HG02610 (cell line): ENCODE measurements around the gene KRT16.
"Not testable (repeated sequence)": the region's sequence is repeated elsewhere in the genome, so short reads cannot be mapped to it uniquely, and the experiment has no call there.

Source experiments
- ATAC-seq: cut with Tn5 transposase; IDR thresholded peaks from one replicate; pipeline ENCODE4 v1.9.1; 2021; ENCODE audit warnings: mild to moderate bottlenecking, moderate library complexity; ENCODE audit not compliant: unreplicated experiment

Gene KRT16

DNA sequence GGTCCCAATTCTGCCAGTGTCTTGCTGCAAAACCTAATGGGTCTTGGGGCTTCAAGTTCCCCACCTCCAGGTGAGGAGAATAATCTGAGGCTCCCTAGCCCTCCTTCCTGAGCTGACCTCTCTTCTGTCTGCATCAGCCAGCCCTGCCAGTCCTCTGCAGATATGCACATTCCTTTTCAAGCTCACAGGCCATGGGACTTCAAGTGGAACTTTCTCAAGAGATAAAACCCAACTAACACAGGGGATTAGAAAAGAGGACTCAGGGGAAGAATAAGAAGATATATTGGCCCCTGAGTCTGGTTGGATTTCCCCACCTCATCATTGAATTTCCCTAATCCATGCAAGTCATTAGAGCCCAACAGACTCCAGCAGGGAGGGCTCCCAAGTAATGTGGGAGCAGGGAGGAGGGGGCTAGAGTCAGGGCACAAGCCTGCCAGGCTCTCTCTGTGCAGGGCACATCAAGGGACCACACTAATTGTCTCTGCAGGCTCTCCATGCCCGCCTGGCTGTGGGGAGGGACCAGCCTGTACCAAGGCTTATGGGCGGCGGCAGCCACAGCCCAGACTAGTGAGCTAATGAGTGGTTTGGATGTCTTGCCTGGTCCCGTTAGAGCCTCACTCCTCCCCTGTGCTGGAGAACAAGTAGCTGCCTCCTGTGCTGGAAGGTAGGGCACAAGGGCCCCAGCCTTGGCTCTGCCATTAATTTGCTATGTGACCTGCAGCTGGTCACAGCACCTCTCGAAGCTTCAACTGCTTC, 27.1 kb downstream of the KRT16 start:
- no peak for ATAC-seq

- not testable (repeated sequence) for ATAC-seq
Measured at GRCh38 chr17:41584331-41584927, 28.1 kb downstream of the KRT16 start.

DNA sequence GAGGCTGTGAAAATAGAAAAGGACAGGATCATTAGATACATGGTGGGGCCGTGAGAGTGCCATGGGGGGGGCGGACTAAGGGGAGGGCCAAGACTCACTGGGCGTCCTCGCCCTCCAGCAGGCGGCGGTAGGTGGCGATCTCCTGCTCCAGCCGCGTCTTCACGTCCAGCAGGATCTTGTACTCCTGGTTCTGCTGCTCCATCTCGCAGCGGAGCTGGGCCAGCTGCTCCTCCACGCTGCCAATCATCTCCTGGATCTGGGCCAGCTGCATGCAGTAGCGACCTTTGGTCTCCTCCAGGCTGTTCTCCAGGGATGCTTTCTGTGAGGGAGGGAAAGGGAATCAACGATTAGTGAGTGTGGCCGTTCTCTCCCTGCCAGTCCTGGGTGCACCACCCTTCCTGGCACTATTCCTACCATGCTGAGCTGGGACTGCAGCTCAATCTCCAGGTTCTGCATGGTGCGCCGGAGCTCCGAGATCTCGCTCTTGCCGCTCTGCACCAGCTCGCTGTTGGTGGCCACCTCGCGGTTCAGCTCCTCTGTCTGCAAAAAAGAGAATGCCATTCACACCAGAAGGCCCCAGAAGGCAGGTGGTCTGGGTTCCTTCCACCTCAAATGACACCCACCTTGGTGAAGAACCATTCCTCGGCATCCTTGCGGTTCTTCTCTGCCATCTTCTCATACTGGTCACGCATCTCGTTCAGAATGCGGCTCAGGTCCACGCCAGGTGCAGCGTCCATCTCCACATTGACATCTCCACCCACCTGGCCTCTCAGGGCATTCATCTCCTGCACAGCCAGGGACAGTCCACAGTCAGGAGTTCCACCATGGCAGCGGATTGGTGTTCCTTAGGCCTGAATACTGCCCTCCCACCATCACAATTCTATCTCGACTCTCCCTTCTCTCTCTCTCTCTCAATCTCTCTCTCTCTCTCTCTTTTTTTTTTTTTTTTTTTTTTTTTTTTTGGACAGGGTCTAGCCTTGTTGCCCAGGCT, 29.1 kb downstream of the KRT16 start:
- ATAC-seq: no peak

GRCh38 chr17:41582061-41582968, 30.3 kb downstream of the KRT16 start:
- ATAC-seq: not testable (repeated sequence)

- no peak for ATAC-seq
Measured at GRCh38 chr17:41581366-41582060, 31.1 kb downstream of the KRT16 start.

GRCh38 chr17:41580687-41581365, 31.7 kb downstream of the KRT16 start:
- ATAC-seq: no peak

DNA sequence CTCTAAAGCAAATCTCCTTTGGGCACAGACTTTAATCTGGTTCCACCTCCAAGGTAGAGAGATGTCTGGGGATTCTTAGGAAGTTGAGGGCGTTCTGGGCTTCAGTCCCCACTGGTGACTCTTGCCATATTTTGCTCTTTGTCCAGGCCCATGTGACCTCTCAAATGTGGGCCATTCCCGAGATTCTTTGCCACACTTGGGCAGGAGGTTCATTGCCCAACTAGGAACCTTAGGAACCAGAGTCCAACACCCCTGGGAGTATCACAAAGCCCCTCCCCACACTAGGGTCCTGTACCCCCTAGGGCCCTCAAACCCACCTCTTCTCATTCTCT, 32.4 kb downstream of the KRT16 start:
- no peak for ATAC-seq

GRCh38 chr17:41579484-41580243, 32.9 kb downstream of the KRT16 start:
- peak; percentile 59 for ATAC-seq

GRCh38 chr17:41578971-41579370, 33.6 kb downstream of the KRT16 start:
- no peak for ATAC-seq

- no peak for ATAC-seq
Measured at GRCh38 chr17:41578538-41578937, 34.0 kb downstream of the KRT16 start.

- ATAC-seq: not testable (repeated sequence)
Measured at GRCh38 chr17:41576740-41577139, 35.8 kb downstream of the KRT16 start.

DNA sequence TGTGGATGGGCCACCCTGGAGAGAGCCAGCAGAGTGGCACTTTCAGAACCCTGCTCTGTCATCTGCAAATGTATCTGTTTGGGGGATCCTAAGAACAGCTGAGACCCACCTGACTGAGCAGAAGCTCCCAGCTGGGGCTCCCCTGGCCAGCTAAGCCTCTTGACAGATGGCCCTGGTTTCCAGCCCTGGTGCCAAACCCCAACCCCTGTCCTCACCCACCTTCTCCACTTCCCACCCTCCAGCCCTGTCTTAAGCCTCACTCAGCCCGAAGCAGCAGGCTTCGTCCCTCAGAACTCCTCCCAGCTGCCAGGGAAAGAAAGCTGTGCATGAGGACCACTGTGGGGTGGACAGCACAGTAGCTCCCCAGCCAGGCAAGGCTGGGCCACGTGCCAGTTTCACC, 37.2 kb downstream of the KRT16 start:
- ATAC-seq: no peak

DNA sequence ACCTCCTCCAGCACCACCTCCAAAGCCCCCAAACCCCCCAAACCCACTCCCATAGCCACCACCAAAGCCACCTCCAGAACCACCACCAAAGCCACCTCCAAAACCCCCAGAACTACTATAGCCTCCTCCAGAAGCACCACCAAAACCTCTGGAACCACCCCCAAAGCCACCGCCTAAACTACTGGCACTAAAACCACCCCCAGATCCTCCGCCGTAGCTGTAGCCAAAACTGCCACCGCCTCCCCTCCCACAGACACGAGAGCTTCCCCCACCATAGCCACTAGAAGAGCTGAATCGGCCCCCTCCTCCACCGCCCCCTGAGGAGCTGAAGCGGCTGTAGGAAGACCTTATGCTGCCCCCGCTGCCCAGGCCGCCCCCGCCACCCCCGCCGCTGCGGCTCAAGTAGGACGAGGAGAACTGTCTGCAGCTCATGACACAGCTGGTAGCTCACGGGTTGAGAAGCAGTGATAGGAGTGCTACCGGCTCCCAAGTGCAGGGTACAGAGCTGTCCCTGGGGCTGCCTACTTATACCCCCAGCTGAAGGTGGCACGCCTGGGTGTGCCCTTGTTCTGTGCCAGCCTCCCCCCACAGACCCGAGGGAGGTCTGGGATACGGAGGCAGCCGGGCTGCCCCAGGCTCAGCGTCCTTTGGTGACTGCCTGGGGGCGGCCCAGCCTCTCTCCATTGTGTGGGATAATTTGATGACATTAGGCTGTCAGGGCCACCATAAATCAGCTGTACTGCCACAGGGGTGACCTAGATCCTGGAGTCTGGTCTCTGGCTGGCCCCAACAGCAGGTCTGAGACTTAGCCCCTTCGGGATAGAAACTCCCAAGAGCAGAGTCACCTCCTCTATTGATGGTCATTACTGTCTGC, 40.8 kb downstream of the KRT16 start, which contains the start of gene KRT9:
Gene KRT9 (minus strand): TSS at position 499 of the 874 bp plus-strand sequence. CDS start 67 bp downstream, at position 432.
- ATAC-seq: no peak

- no peak for ATAC-seq
Measured at GRCh38 chr17:41567317-41567716, 45.2 kb downstream of the KRT16 start.

DNA sequence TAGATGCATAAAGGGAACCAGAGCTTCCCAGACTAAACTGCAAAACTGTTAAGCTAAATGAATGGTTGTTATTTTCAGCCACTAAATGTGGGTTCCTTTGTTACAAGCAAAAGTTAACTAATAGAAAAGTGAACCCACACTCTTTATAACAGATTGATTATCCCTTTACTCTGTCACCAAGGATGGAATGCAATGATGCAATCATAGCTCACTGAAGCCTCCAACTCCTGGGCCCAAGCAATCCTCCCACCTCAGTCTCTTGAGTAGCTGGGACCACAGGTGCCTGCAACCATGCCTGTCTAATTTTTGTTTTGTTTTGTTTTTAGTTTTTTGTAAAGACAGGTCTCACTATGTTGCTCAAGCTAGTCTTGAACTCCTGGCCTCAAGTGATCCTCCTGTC, 47.2 kb downstream of the KRT16 start:
- no peak for ATAC-seq

- no peak for ATAC-seq
Measured at GRCh38 chr17:41563607-41564170, 48.9 kb downstream of the KRT16 start.

DNA sequence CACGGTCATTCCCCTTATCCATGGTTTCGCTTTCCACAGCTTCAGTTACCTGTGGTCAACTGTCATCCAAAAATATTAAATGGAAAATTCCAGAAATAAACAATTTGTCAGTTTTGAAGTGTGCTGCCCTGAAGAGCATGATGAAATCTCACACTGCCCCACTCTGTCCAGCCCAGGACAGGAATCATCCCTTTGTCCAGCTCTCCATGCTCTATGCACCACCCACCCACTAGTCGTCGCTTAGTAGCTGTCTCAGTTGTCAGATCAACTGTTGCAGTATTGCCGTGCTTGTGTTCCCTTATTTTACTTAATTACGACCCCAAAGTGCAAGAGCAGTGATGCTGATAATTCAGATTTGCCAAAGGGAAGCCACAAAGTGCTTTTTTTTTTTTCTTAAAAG, 51.0 kb downstream of the KRT16 start:
- ATAC-seq: no peak
